Right atrium auricular region (tissue), 2 donors: ENCODE results near the gene SCARB2. TPM values are rescaled to one million over a fixed set of nuclear protein-coding genes. Genes with fewer than 3 reads are reported as not detected.

Experiments
- DNase-seq: peaks from one replicate; pipeline ENCODE4 v3.0.0-alpha.2; 2019; ENCODE audit warnings: low spot score
- H3K27ac ChIP-seq, 2 donors: fragments of 200-600 bp; sonication (generic); 1 replicate in 1 of 2; 2 replicates in 1 of 2; pipeline ENCODE4 v1.5.1; 2016 to 2019
- H3K27me3 ChIP-seq, 2 donors: fragments of 200-600 bp; sonication (generic); one replicate each; pipeline versions ENCODE4 v1.5.1 to v1.6.0; 2017 to 2019
- H3K36me3 ChIP-seq: fragments of 200-600 bp; sonication (generic); one replicate; pipeline ENCODE4 v1.5.1; 2016
- H3K4me1 ChIP-seq, 2 donors: fragments of 200-600 bp; sonication (generic); one replicate each; pipeline versions ENCODE4 v1.5.1 to v1.6.0; 2017 to 2019
- H3K4me3 ChIP-seq, 2 donors: fragments of 200-600 bp; sonication (generic); 1 replicate in 1 of 2; 2 replicates in 1 of 2; pipeline ENCODE4 v1.5.1; 2017 to 2019; ENCODE audit warnings: mild to moderate bottlenecking in 1 of 2, moderate library complexity in 1 of 2
- H3K9me3 ChIP-seq, 2 donors: fragments of 200-600 bp; sonication (generic); one replicate each; pipeline ENCODE4 v1.5.1; 2019
- total RNA-seq, 2 donors: library from RNA; depleted of rRNA; stranded (reverse); fragments of >200 nt; gene quantifications; one replicate each; pipeline ENCODE4 v1.1.0, GENCODE V29; 2016
- TF ChIP-seq, protein P1 (sequence below), 2 donors: fragments of 200-600 bp; sonication (generic); IDR thresholded peaks; one replicate each; pipeline ENCODE4 v1.5.1; 2019; ENCODE audit warnings: antibody characterized with exemption in 2 of 2

SCARB2 gene
- total RNA-seq, 2 donors from 2014 or later: 86.4 to 103 TPM

DNA sequence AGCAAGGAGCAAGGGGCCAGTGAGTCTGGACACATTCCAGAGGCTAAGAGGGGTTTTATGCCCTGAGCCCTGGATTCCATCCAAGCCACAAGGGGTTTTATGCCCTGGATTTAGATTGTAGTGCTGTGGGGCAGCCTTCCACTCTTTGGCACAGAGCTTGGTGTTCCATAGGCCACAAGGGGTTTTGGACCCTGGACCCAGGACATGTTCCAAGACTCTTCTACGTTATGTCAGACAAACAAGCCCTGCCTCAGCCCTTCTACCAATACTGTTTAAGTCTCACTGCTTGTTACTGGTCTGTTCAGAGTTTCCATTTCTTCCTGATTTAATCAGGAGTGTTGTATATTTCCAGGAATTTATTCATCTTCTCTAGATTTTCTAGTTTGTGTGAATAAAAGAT is 12.8 kb upstream of the SCARB2 start:
- TF ChIP-seq, protein P1, sequence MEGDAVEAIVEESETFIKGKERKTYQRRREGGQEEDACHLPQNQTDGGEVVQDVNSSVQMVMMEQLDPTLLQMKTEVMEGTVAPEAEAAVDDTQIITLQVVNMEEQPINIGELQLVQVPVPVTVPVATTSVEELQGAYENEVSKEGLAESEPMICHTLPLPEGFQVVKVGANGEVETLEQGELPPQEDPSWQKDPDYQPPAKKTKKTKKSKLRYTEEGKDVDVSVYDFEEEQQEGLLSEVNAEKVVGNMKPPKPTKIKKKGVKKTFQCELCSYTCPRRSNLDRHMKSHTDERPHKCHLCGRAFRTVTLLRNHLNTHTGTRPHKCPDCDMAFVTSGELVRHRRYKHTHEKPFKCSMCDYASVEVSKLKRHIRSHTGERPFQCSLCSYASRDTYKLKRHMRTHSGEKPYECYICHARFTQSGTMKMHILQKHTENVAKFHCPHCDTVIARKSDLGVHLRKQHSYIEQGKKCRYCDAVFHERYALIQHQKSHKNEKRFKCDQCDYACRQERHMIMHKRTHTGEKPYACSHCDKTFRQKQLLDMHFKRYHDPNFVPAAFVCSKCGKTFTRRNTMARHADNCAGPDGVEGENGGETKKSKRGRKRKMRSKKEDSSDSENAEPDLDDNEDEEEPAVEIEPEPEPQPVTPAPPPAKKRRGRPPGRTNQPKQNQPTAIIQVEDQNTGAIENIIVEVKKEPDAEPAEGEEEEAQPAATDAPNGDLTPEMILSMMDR (IDR thresholded peaks at IDR 0.05): no peak
- H3K4me3 ChIP-seq: no peak overlapping the region
- H3K9me3 ChIP-seq: peaks cover 0 to 9% of the 10 kb centered on the region in 2 donors
- H3K27ac ChIP-seq: no peak overlapping the region
- no peaks in the 10 kb centered on the region for H3K36me3 ChIP-seq
- DNase-seq: no peak
- H3K27me3 ChIP-seq: no peaks in the 10 kb centered on the region
- H3K4me1 ChIP-seq: no peaks in the 10 kb centered on the region

DNA sequence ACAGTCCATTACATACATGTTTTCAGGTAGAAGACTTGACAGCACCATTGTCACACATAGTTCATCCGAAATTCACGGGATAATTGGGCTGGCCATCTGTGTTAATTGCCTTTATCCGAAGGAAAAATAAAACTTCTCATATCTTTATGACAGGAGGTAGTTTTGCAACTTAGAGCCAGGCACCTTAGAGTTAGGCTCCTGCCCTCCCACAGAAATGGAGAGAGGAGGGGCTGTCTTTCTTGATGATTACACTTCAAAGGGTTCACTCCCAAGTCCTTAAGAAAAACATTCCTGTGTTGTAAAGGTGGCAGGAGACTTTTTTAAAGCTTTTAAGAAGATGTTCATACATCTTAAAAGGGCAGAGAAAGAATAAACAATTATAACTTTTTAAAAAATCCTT is 10.5 kb upstream of the SCARB2 start:
- Histone ChIP-seq H3K4me1 (peaks cover 0 to 5% of the 10 kb centered on the region in 2 donors), H3K4me3 (no peak overlapping the region), H3K36me3 (no peaks in the 10 kb centered on the region), H3K27me3 (no peaks in the 10 kb centered on the region), H3K27ac (no peak overlapping the region), H3K9me3 (peaks cover 0 to 9% of the 10 kb centered on the region in 2 donors)
- TF ChIP-seq, protein P1 (IDR thresholded peaks at IDR 0.05): no peak
- no peak for DNase-seq

DNA sequence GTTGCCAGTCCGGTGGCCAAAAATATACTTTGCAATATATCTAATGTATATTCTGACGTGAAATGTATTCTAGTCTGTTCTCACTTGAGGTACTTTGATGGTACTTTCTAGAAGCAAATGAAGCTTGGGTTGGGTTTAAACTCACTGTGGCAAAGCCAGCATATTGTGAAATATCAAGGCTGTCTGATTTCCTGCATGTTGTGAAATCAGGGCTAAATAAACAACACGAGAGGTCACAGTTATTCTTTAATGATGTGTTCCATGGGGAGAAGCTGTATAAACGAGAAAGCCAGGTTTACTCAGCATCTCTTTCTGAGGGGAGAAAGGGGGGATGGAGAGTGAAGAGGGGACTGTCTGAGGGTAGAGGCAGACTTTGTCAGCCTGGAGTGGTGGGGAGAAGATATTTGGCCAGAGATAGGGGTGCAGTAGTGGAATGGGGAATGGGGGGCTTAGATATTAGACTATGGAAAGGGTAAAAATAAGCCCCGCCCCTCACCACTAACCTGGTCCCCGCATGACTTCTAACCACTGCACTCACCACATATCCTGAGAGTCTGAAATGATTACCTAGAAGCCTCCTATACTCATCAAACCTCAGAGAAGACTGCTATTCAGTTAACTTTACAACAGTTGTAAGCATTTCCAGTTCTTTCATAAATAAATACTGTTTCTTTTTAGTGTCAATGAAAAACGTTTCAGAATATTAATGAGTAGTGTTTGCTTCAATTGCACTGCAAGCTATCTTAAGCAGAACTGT is 5.9 kb upstream of the SCARB2 start:
- DNase-seq: no peak
- Histone ChIP-seq H3K27me3 (no peaks in the 10 kb centered on the region), H3K4me1 (peaks cover 0 to 30% of the 10 kb centered on the region in 2 donors), H3K27ac (peak overlapping the region in 1 of 2 donors; percentile 45), H3K9me3 (no peaks in the 10 kb centered on the region), H3K4me3 (no peak overlapping the region), H3K36me3 (no peaks in the 10 kb centered on the region)
- TF ChIP-seq, protein P1 (IDR thresholded peaks at IDR 0.05): no peak

DNA sequence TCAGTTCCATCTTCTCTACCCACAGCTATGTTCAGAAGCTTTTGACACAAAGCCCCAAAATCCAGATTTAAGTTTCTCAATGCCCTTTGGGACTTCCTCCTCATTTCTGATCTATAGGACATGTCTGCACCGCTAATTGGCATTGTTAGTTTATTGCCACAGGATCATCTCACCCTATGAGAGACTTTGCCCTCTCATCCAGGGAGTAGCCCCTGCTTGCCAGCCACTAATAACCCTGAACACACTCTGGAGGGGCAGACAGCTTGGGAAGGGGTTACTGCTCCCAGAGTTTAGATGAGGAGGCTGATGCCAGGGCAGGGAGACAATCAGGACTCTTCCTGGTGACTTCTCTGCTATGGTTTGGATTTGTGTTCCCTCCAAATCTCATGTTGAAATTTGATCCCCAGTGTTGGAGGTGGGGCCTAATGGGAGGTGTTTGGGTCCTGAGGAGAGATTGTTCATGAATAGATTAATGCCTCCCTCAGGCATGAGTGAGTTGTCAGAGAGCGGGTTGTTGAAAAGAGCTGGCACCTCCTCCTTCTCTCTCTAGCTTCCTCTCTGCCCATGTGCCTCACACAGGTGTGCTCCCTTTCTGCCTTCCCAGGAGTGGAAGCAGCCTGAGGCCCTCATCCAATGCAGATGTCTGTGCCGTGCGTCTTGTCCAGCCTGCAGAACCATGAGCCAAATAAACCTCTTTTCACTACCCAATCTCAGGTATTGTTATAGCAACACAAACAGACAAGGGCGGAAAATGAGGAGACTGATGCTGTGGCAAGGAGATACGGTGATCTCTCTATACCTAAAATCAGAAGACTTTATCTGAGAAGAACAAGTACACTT is 3.6 kb upstream of the SCARB2 start:
- no peak for DNase-seq
- peaks cover 0 to 41% of the 10 kb centered on the region in 2 donors for H3K4me1 ChIP-seq

DNA sequence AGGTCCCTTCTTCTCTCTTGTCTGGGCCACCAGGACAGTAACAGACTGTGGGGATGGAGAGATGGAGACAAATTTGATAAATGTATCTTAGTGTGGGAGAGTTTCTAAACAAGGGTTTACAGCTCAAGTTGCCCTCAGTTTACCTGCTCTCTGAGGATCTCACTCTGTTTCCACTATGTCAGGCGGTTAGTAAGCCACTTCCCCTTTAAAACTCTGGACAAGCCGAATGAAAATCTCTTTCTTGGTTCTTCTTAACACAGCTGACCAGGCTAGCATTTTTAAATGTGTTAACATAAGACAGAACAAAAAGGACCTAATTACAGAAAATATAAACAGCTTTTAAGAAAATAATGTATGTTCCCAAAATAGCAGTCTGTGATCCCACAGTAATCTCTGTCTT is 2.9 kb upstream of the SCARB2 start:
- no peak for DNase-seq
- Histone ChIP-seq H3K36me3 (no peaks in the 10 kb centered on the region), H3K4me3 (no peak overlapping the region), H3K4me1 (peaks cover 0 to 48% of the 10 kb centered on the region in 2 donors), H3K9me3 (no peaks in the 10 kb centered on the region), H3K27me3 (no peaks in the 10 kb centered on the region), H3K27ac (peak overlapping the region; percentile 37 to 60)
- TF ChIP-seq, protein P1 (IDR thresholded peaks at IDR 0.05): no peak

More for the DNA sequence above, 3.6 kb upstream of the SCARB2 start:
- no peak overlapping the region for H3K4me3 ChIP-seq
- TF ChIP-seq, protein P1 (IDR thresholded peaks at IDR 0.05): no peak
- no peaks in the 10 kb centered on the region for H3K9me3 ChIP-seq
- H3K27ac ChIP-seq: peak overlapping the region; percentile 37 to 60
- no peaks in the 10 kb centered on the region for H3K27me3 ChIP-seq
- H3K36me3 ChIP-seq: no peaks in the 10 kb centered on the region
